ENCODE data around the gene VPS37C. TPM values are rescaled to one million over a fixed set of nuclear protein-coding genes. Genes with fewer than 3 reads are reported as not detected.
A peak's percentile ranks its signal among the peaks of the same experiment; 100 is the strongest.
"Not testable (repeated sequence)": the region's sequence is repeated elsewhere in the genome, so short reads cannot be mapped to it uniquely, and the experiment has no call there.

VPS37C gene
- 16.9 TPM for polyA plus RNA-seq (ENCODE audit: insufficient read length)

- peak; percentile 62 for DNase-seq (ENCODE audit: low read depth)
These were observed at the start of gene VPS37C for GRCh38 chr11:61161190-61162091. VPS37C (minus strand) TSS chr11:61161426; CDS start chr11:61138829, 22,597 bp downstream.

- DNase-seq (ENCODE audit: low read depth): not testable (repeated sequence)
These were observed 49.4 kb upstream of the VPS37C start for GRCh38 chr11:61210629-61211028.

- not testable (repeated sequence) for DNase-seq (ENCODE audit: low read depth)
These were observed 46.5 kb upstream of the VPS37C start for GRCh38 chr11:61207636-61208310.

GRCh38 chr11:61204502-61205059 lies 43.4 kb upstream of the VPS37C start:
- not testable (repeated sequence) for DNase-seq (ENCODE audit: low read depth)

- DNase-seq (ENCODE audit: low read depth): not testable (repeated sequence)
These were observed 42.6 kb upstream of the VPS37C start for GRCh38 chr11:61203873-61204272.

- not testable (repeated sequence) for DNase-seq (ENCODE audit: low read depth)
These were observed 41.9 kb upstream of the VPS37C start, which contains the start of gene PGA3 for GRCh38 chr11:61202950-61203746. PGA3 (plus strand) TSS chr11:61203515; CDS start chr11:61203565, 50 bp downstream.

GRCh38 chr11:61201476-61201875 lies 40.2 kb upstream of the VPS37C start:
- DNase-seq (ENCODE audit: low read depth): no peak

- DNase-seq (ENCODE audit: low read depth): no peak
These were observed 37.8 kb upstream of the VPS37C start for GRCh38 chr11:61198948-61199523.

- no peak for DNase-seq (ENCODE audit: low read depth)
These were observed 37.1 kb upstream of the VPS37C start for GRCh38 chr11:61198361-61198760.

GRCh38 chr11:61195719-61196118 lies 34.5 kb upstream of the VPS37C start:
- DNase-seq (ENCODE audit: low read depth): no peak

- DNase-seq (ENCODE audit: low read depth): no peak
These were observed 33.9 kb upstream of the VPS37C start for GRCh38 chr11:61194981-61195695.

GRCh38 chr11:61194169-61194671 lies 33.0 kb upstream of the VPS37C start:
- DNase-seq (ENCODE audit: low read depth): no peak

GRCh38 chr11:61193596-61193995 lies 32.4 kb upstream of the VPS37C start:
- DNase-seq (ENCODE audit: low read depth): no peak

- no peak for DNase-seq (ENCODE audit: low read depth)
These were observed 28.7 kb upstream of the VPS37C start for GRCh38 chr11:61189933-61190332.

GRCh38 chr11:61187505-61188130 lies 26.4 kb upstream of the VPS37C start:
- peak; percentile 51 for DNase-seq (ENCODE audit: low read depth)

GRCh38 chr11:61186504-61186903 lies 25.3 kb upstream of the VPS37C start:
- no peak for DNase-seq (ENCODE audit: low read depth)

GRCh38 chr11:61183645-61184044 lies 22.4 kb upstream of the VPS37C start:
- DNase-seq (ENCODE audit: low read depth): no peak

- DNase-seq (ENCODE audit: low read depth): no peak
These were observed 20.3 kb upstream of the VPS37C start for GRCh38 chr11:61181489-61181888.

GRCh38 chr11:61180205-61180604 lies 19.0 kb upstream of the VPS37C start:
- not testable (repeated sequence) for DNase-seq (ENCODE audit: low read depth)

- no peak for DNase-seq (ENCODE audit: low read depth)
These were observed 15.2 kb upstream of the VPS37C start for GRCh38 chr11:61176446-61176845.
